MV-4-11 (cell line): ENCODE measurements around the gene HLA-DMB.

Source experiments
- DNase-seq: peaks from one replicate; lab custom pipeline; 2025; lab: John Stamatoyannopoulos, UW

HLA-DMB gene

DNA sequence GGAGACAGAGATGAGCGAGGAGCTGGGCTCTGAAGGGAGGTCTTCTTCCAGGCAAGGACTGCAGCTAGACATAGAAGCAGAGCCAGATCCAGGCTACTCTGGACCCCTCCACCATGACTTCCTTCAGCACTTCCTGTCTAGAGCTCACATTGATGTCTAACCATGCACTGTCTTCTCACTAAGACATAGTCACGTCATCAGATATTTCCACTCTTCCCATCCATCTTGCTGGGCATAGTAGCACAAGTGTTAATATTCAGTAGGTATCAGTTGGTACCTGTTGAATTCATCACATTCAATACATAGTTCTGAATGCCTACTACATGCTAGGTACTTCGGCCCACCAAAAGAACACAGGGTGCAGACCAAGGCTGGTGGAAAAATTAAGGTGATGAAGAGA lies 9.2 kb upstream of the HLA-DMB start:
- no peak for DNase-seq

- no peak for DNase-seq
These were observed 8.3 kb upstream of the HLA-DMB start for GRCh38 chr6:32949113-32949512.

- DNase-seq, result peak; percentile 48
These were observed 7.0 kb upstream of the HLA-DMB start for GRCh38 chr6:32947552-32948465.

DNA sequence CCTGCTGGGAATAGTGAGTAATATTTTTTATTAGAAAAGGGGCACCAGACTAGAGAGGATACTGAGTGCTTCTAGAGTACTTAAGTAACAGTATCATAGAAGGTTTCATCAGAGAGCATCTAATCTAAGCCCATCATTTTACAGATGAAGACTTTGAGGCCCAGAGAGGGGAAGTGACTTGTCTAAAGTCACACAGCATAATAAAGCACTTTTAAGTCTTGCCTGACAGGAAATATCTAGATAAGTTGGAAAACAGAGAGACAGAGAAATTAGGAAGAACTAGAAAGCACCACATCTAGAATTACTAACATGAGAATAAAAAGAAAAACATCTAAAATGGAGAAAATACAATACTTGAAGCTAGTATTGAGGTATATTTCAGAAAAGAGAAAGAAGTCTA lies 6.1 kb upstream of the HLA-DMB start:
- DNase-seq, result no peak

GRCh38 chr6:32945953-32946352 lies 5.1 kb upstream of the HLA-DMB start:
- no peak for DNase-seq

DNA sequence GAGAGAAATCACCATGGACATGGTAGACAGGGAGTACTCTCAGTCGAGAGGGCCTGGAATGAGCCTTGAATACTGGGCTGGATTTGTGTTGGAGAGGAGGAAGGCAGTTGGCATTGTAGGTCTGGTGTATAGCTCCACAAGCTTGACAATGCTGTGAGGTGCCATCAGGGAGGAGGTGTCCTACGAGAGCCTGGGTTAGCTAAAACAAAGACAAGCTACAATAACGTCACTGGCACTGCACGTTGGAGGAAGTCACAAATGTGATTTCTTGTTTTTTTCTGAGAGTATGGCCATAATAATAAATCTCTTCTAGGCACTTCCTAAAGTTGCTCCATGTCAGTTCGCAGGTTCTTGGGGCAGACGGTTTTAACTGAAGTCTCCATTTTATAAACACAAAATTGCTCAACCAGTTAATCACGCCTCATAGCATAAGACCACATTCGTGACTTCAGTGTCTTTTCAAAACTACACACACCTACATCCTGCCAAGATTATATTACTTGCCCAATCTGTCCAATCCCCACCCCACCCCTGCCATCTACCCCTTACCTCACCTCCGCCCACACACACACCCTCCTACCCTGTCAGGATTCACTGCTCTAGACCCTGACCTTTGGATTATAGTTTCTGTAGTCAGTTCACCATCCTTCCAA lies 4.4 kb upstream of the HLA-DMB start:
- DNase-seq, result peak; percentile 80

GRCh38 chr6:32943864-32944649 lies 3.2 kb upstream of the HLA-DMB start:
- DNase-seq, result peak; percentile 97

GRCh38 chr6:32942555-32943123 lies 1.8 kb upstream of the HLA-DMB start:
- peak; percentile 77 for DNase-seq

GRCh38 chr6:32941214-32941768 lies 463 bp upstream of the HLA-DMB start:
- peak; percentile 33 for DNase-seq

DNA sequence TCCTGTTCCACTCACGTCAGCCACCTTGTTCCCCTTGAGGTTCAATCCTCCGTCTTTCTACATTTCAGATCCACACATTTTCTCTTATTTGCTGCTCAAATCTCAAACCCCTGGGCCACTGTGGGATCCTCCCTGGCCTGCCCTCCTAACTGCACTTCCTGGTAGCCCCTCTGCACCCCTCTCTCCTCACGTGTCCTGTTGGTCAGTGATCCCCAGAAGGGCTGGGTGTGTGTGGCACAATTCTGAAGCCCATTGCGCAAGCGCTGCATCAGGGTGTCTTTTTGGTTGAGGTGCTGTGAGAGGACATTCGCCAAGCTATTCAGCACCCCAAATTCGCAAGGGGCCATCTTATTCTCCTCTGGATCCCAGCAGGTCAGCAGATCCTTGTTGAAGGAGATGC lies 2.3 kb downstream of the HLA-DMB start:
- DNase-seq, result peak; percentile 4

GRCh38 chr6:32937230-32937633 lies 3.6 kb downstream of the HLA-DMB start:
- peak; percentile 79 for DNase-seq

DNA sequence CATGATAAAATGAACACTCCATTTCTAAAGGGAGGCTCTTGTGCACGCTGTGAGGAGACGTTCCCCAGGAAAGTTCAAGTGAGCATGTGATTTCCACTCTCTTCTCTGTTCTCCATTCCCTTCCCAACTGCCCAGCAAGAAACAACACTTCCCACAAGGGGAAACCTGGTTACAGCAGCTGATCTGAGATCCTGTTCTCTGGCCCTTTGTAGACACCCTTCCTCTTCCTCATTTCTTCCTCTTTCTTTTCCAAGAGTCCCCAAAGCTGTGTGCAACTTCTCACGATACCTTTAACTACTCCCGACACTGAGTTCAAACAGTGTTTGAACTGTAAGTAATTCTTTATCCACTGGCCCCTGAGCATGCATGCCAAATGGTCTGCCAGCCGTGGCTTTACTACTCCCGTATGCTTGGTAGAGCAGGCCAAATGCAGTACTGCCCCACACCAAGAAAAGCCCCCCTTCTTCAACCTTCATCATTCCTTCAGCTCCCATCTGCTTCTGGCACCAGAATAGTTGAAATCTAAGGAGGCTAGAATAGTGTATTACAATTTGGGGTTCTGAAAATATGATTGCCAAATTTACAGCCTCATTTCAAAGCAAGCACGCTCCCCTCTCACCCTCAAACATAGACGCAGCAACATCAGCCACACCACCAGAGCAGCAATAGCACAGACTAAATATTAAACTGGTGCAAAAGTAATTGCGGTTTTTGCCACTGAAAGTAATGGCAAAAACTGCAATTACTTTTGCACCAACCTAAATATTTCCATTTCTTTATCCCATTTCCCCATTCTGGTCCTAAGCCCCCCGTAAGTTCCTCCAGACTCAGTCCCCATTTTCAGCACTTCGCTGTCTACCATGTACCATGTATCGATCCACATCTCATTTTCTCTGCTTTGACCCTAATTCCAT lies 4.3 kb downstream of the HLA-DMB start:
- DNase-seq, result peak; percentile 47

GRCh38 chr6:32935551-32936238 lies 5.1 kb downstream of the HLA-DMB start:
- no peak for DNase-seq

GRCh38 chr6:32933661-32934085 lies 7.2 kb downstream of the HLA-DMB start:
- DNase-seq, result peak; percentile 66

DNA sequence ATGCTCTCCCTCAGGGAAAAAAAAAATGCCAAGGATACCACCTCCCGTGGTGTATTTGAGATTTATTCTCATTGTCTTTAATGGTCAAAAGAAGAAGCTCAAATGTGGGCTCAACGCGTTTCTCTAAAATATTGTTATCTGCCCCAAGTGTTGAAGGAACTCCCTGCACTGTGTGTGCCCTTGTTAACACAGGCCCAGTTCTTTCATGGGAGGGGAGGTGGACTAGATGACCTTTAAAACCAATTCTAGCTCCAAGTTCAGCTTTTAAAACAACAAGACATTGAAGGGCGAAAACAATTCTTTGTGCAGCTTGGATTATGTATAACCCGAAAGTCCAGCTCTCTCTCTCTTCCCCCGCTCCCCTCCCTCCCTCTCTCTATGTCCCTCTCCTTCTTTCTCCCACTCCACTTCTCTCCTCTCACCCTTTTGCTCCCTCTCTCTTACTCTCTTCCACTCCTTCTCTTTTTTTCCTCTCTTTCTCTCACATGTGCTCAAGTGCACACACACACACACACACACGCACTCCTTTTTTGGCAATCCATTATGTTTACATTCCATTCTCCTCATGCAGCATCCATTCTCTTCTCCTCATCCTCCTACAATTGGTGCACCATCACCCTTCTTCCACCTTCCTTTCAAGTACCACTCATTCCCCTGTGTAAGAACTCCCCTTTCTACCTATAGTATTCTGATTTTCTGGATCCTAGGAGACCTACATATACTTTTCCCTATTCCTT lies 8.5 kb downstream of the HLA-DMB start:
- DNase-seq, result no peak

- DNase-seq, result no peak
These were observed 9.6 kb downstream of the HLA-DMB start for GRCh38 chr6:32931211-32931610.

DNA sequence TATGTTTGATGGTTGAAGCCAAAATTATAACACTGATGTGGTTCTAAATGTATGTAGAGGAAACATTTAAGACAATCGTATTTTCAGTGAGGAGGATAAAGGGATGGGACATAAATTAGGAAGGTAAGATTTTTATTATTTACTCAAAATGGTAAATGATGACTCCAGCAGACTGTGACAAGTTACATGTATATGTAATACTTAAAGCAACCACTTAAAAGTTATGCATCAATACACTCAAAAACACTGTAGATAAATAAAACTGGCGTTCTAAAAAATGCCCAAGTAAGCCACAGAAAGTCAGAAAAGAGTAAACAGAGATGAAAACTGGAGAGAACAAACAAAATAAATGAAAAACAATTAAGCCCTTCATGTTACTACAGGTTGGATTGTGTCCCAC lies 18.7 kb downstream of the HLA-DMB start:
- no peak for DNase-seq

DNA sequence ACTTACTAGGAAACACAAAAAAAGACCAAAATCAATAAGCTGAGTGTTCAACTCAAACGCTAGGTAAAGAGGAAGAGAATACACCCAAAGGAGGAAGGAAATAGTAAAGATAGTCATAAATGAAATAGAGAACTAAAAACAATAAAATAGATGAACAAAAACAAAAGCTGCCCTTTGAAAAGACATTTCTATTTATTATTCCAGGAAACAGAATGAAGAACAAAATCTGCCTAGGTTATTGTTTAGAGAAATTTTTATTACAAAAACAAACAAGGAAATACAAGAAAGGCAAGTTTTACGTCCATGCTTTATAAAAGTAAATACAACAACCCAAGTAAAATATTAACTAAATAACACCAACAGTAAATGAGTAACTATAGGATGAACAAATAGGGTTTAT lies 20.1 kb downstream of the HLA-DMB start:
- DNase-seq, result peak; percentile 29

DNA sequence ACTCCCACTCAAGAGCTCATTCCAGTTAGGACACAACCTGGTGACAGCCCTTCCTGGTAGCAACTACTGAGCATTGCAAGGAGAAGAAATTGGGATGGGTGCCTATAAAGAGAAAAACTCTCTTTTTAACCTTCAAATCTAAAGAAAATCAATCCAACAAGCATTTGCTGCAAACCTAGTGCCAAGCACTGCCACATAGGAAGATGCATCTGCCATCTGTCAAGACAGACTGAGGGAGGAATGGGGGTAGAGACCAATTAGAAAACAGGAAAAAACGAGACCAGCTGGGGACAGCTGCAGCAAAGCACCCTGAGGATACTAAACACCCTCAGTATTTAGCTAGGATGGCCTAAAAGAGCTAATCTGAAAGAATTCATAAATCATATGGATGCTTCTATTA lies 27.9 kb downstream of the HLA-DMB start:
- no peak for DNase-seq
